Panc1 (cell line): ENCODE measurements around the gene MYCN. TPM values are rescaled to one million over a fixed set of nuclear protein-coding genes. Genes with fewer than 3 reads are reported as not detected.

Experiments used
- ATAC-seq: fragments of 200-7000 bp; cut with Tn5 transposase; 2 replicates; pipeline ENCODE4 v1.9.1; 2020; ENCODE audit warnings: mild to moderate bottlenecking, moderate library complexity
- BruUV-seq: library from RNA; stranded (reverse); fragments of 400-500 nt; replicated peaks from 2 replicates; lab custom pipeline; 2021; lab: Mats Ljungman, UMichigan
- CTCF ChIA-PET: fragments of 300-600 bp; sonication (Branson Sonifier 250); formaldehyde crosslinking; loops from one replicate; lab custom pipeline; 2022; ENCODE audit warnings: antibody characterized with exemption; lab: Charles Lee
- POLR2A ChIA-PET: fragments of 300-600 bp; sonication (Branson Sonifier 250); formaldehyde crosslinking; loops from one replicate; lab custom pipeline; 2022; ENCODE audit warnings: antibody characterized with exemption; lab: Charles Lee
- DNase-seq: peaks from one replicate; pipeline ENCODE4 v3.0.0-alpha.2; 2010; ENCODE audit warnings: low read depth, low spot score
- H3K27ac ChIP-seq: 2 replicates; pipeline ENCODE4 v1.5.1; 2011; ENCODE audit warnings: mild to moderate bottlenecking, low read length, inconsistent platforms
- H3K27me3 ChIP-seq: fragments of 200-500 bp; sonication (Bioruptor generic); 2 replicates; pipeline ENCODE4 v1.6.0; 2014; ENCODE audit warnings: low read length, inconsistent platforms; ENCODE audit not compliant: control insufficient read depth, insufficient read depth
- H3K36me3 ChIP-seq: fragments of 200-500 bp; sonication (Bioruptor generic); 2 replicates; pipeline ENCODE4 v1.5.1; 2014; ENCODE audit warnings: inconsistent platforms, mild to moderate bottlenecking, low read length, moderate library complexity; ENCODE audit not compliant: control insufficient read depth, insufficient read depth
- H3K4me1 ChIP-seq: 2 replicates; pipeline ENCODE4 v1.5.1; 2011; ENCODE audit warnings: inconsistent platforms, mild to moderate bottlenecking, low read length, moderate library complexity; ENCODE audit not compliant: control insufficient read depth, insufficient read depth
- H3K4me3 ChIP-seq, 2 experiments: 2 replicates each; pipeline ENCODE4 v1.5.1; 2011 to 2012; ENCODE audit warnings: low read depth in 2 of 2, low read length in 2 of 2, mild to moderate bottlenecking in 2 of 2, inconsistent platforms in 1 of 2, moderate library complexity in 1 of 2
- H3K9me3 ChIP-seq: fragments of 200-500 bp; sonication (Bioruptor generic); 2 replicates; pipeline ENCODE4 v1.5.1; 2014; ENCODE audit warnings: low read depth, mild to moderate bottlenecking, inconsistent platforms, low read length, moderate library complexity; ENCODE audit not compliant: control insufficient read depth, insufficient read depth
- CTCF ChIP-seq: fragments of 450-650 bp; IDR thresholded peaks from 2 replicates; pipeline ENCODE4 v1.5.1; 2017; ENCODE audit warnings: mild to moderate bottlenecking
- POLR2AphosphoS5 ChIP-seq: IDR thresholded peaks from 2 replicates; pipeline ENCODE4 v1.6.1; 2012; ENCODE audit warnings: mild to moderate bottlenecking, low read depth, low read length, moderate library complexity
- REST ChIP-seq, 2 experiments: IDR thresholded peaks; 2 replicates each; pipeline ENCODE4 v1.6.1; 2011 to 2012; ENCODE audit warnings: low read depth in 2 of 2, control low read depth in 1 of 2, low read length in 1 of 2, mild to moderate bottlenecking in 1 of 2, moderate library complexity in 1 of 2; ENCODE audit not compliant: insufficient read depth in 1 of 2
- SIN3A ChIP-seq: IDR thresholded peaks from 2 replicates; pipeline ENCODE4 v1.6.1; 2012; ENCODE audit warnings: low read depth, mild to moderate bottlenecking, low read length, moderate library complexity, borderline replicate concordance; ENCODE audit not compliant: insufficient read depth
- TCF7L2 ChIP-seq: IDR thresholded peaks from 2 replicates; pipeline ENCODE4 v1.6.1; 2011; ENCODE audit warnings: mild to moderate bottlenecking, low read depth, low read length, inconsistent platforms
- in situ Hi-C: cut with HindIII; loops from 2 replicates; pipeline ENCODE4 v1.10.0; 2016; ENCODE audit warnings: low sequenced_read_pairs, low pct_unique_long_range_greater_than_20kb
- intact Hi-C: fragments of 100-400 bp; cut with micrococcal nuclease; formaldehyde crosslinking; loops from one replicate; pipeline ENCODE4 v1.10.0; 2022; ENCODE audit not compliant: unreplicated experiment
- total RNA-seq: library from RNA; stranded (reverse); gene quantifications from one replicate; pipeline ENCODE4 v1.2.1, GENCODE V29; 2021; ENCODE audit not compliant: unreplicated experiment

MYCN gene
- total RNA-seq, 1 experiment from 2014 or later = not detected

GRCh38 chr2:15992457-15993231, 52.3 kb downstream of the MYCN start:
- ChIA-PET POLR2A (no interaction called here), CTCF (no interaction called here)
- DNase-seq (no peak), ATAC-seq (no peak)
- Histone ChIP-seq H3K4me1 (no peaks in the 10 kb centered on the region), H3K27me3 (no peaks in the 10 kb centered on the region), H3K36me3 (no peaks in the 10 kb centered on the region), H3K27ac (no peak overlapping the region), H3K9me3 (no peaks in the 10 kb centered on the region), H3K4me3 (no peak overlapping the region)
- intact Hi-C loops (no loop called here), in situ Hi-C loops (no loop called here)
- BruUV-seq = no TSS peak
- TF ChIP-seq POLR2AphosphoS5 = no peak
- TF ChIP-seq CTCF = no peak
- TF ChIP-seq REST (IDR thresholded peaks at IDR 0.05; ENCODE audit: insufficient read depth in 1 of 2, low read depth in 2 of 2, low read length in 1 of 2) = no peak
- TF ChIP-seq SIN3A = no peak
- TF ChIP-seq TCF7L2 = no peak

GRCh38 chr2:15993232-15993610, 52.9 kb downstream of the MYCN start:
- BruUV-seq = no TSS peak
- H3K9me3 ChIP-seq = no peaks in the 10 kb centered on the region
- no peaks in the 10 kb centered on the region for H3K4me1 ChIP-seq
- H3K27me3 ChIP-seq = no peaks in the 10 kb centered on the region
- ChIA-PET CTCF (no interaction called here), POLR2A (no interaction called here)
- intact Hi-C loops (no loop called here), in situ Hi-C loops (no loop called here)
- TF ChIP-seq REST (IDR thresholded peaks at IDR 0.05; ENCODE audit: insufficient read depth in 1 of 2, low read depth in 2 of 2, low read length in 1 of 2) (no peak), CTCF (no peak), SIN3A (no peak), TCF7L2 (no peak), POLR2AphosphoS5 (no peak)
- H3K4me3 ChIP-seq = no peak overlapping the region
- no peak overlapping the region for H3K27ac ChIP-seq
- no peak for ATAC-seq
- no peak for DNase-seq
- H3K36me3 ChIP-seq = no peaks in the 10 kb centered on the region
